HG02885 (cell line): ENCODE data around the gene MCM5.
"Not testable (repeated sequence)": the region's sequence is repeated elsewhere in the genome, so short reads cannot be mapped to it uniquely, and the experiment has no call there.

Source experiments
- ATAC-seq: cut with Tn5 transposase; IDR thresholded peaks from one replicate; pipeline ENCODE4 v1.9.1; 2021; ENCODE audit warnings: mild to moderate bottlenecking; ENCODE audit not compliant: unreplicated experiment, poor library complexity

The MCM5 gene

GRCh38 chr22:35399678-35400500 is at the start of gene MCM5:
TSS of gene MCM5 (plus strand) at chr22:35400140. CDS start at chr22:35400439, 299 bp downstream.
- ATAC-seq: peak; percentile 95

- ATAC-seq: peak; percentile 85
These were observed 49.1 kb upstream of the MCM5 start for GRCh38 chr22:35350539-35351503.

GRCh38 chr22:35352214-35353111 is 47.5 kb upstream of the MCM5 start:
- no peak for ATAC-seq

- no peak for ATAC-seq
These were observed 46.6 kb upstream of the MCM5 start for GRCh38 chr22:35353318-35353717.

- no peak for ATAC-seq
These were observed 45.9 kb upstream of the MCM5 start for GRCh38 chr22:35354068-35354467.

GRCh38 chr22:35357883-35358621 is 41.9 kb upstream of the MCM5 start:
- ATAC-seq: no peak

- ATAC-seq: no peak
These were observed 40.4 kb upstream of the MCM5 start for GRCh38 chr22:35359380-35360065.

GRCh38 chr22:35361001-35361558 is 38.9 kb upstream of the MCM5 start:
- no peak for ATAC-seq

GRCh38 chr22:35363566-35364086 is 36.3 kb upstream of the MCM5 start:
- no peak for ATAC-seq

- ATAC-seq: not testable (repeated sequence)
These were observed 35.7 kb upstream of the MCM5 start for GRCh38 chr22:35364230-35364629.

GRCh38 chr22:35367331-35367886 is 32.5 kb upstream of the MCM5 start:
- no peak for ATAC-seq

GRCh38 chr22:35368386-35368785 is 31.6 kb upstream of the MCM5 start:
- no peak for ATAC-seq

- no peak for ATAC-seq
These were observed 29.9 kb upstream of the MCM5 start for GRCh38 chr22:35369996-35370395.

GRCh38 chr22:35373781-35374180 is 26.2 kb upstream of the MCM5 start:
- no peak for ATAC-seq

GRCh38 chr22:35375031-35375430 is 24.9 kb upstream of the MCM5 start:
- no peak for ATAC-seq

- no peak for ATAC-seq
These were observed 24.4 kb upstream of the MCM5 start for GRCh38 chr22:35375526-35375925.

GRCh38 chr22:35376728-35377472 is 23.0 kb upstream of the MCM5 start:
- peak; percentile 57 for ATAC-seq
